GM21825 (cell line): ENCODE results near the gene SCN4A.
"Not testable (repeated sequence)": the region's sequence is repeated elsewhere in the genome, so short reads cannot be mapped to it uniquely, and the experiment has no call there.

Source experiments
- ATAC-seq: cut with Tn5 transposase; IDR thresholded peaks from one replicate; pipeline ENCODE4 v1.9.1; 2021; ENCODE audit warnings: mild to moderate bottlenecking, moderate library complexity; ENCODE audit not compliant: unreplicated experiment

Gene SCN4A

DNA sequence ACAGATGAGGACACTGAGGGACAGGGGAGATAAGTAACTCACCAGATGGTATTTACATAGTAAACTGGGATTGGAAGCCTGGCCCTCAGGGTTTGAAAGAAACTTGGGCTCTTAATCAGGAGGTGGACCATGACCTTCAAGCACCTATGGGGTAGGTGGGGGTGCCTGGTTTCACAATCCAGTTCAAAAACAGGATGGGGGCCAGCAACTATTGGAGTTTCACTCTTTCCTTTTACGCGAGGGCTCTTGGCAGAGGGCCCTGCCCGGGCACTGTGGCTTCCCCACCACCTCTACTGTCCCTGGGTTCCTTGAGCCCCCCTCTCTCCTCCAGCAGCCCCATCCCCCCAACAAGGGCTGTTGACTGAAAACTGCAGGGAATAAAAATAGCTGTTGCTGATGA lies 14.1 kb upstream of the SCN4A start:
- ATAC-seq = no peak

DNA sequence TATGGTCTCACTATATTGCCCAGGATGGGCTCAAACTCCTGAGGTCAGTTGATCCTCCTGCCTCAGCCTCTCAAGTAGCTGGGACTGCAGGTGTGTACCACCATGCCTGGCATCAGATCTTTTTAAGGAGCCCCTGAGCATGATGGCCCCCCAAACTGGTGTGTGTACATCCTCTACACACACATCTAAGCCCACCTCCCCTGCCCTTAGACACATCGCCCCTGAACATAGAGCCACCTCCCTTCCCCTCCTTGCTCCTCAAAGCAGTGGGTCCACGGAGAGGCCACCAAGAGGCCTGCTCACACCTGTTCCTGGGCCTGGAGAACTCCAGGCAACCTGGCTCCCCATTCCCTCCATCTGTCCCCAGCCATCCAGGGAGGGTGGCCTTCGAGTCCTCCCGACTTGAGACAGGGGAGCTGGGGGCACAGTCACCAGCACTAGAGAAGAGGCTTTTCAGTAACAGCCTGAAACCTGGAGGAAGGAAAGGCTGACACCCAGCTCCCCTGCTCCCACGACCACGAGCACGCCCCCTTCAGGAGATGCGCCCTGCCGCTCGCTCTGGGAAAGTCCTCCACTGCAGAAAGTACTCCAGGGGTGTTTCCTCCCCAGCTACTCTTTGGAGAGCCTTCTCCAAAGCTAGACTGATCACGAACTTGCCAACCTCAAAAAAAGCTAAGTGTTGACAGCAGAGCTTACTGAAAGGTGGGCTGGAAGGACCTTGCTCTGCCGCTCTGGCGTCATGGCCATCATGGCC lies 12.8 kb upstream of the SCN4A start:
- no peak for ATAC-seq

DNA sequence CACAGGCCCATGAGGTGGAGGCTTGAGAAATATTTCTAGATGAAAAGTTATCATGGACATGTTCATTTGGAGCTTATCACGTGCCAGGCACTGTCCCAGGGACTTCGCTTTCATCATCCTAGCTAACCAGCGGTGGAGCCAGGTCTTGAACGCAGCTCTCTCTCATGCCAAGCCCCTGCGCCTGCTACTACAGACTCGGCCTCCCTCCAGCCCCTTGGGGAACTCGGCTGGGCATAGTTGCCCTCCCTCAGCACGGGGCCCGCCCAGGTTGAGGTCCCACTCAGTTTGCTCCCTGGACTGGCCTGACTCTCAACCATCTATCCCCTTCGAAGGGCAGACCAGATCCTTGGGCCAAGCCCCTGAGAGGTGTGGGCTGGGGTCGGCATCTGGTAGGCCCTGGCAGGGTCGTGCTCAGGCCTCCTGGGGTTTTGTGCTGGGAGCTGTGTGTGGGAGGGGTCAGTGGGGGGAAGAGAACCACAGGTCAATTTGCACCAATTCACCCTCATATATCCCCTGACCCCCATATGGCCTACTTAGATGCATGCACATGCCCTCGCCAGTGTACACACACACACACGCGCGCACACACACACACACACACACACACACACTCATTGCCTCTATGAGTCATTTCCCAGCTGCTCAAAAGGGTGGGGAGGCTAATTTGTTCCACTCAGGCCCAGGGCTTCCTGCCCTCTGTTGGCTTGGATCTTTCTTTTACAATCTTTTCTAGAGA lies 12.1 kb upstream of the SCN4A start:
- no peak for ATAC-seq

DNA sequence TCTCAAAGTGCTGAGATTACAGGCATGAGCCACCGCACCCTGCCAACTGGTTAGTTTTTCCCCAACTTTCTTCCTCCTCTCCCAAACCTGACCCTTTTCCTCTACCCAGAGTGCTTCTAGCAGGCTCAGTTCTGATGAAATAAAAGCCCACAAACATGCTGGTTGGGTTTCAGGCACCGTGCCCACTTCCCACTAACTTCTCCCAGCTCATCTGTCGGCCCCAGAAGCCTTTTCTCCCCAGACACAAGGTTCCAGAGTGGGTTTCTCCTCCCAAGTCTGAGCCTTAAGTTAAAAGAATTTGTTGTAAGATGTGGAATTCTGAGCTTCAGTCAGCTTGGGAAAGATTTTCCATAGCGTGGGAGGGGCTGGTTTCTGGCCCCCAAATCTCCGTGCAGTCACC lies 11.5 kb upstream of the SCN4A start:
- ATAC-seq = no peak

DNA sequence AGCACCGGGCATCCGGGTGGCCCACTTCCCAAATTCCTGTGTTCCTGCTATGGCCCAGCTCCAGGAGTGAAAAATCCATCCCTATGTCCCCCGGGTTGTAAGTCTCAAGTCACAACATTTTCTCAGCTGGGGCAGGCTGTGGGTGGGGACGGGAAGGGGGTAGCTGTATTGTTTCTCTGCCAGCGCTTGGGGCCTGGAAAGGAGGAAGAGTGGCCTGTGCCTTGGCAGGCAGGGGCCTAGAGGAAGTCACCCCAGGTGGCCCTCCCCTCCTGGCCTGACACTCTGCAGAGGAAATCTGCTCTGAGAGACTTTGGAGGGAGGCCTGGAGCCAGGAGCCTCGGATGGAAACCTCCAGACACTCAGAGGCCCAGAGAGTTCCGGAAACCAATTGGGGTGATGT lies 10.6 kb upstream of the SCN4A start:
- ATAC-seq = no peak

DNA sequence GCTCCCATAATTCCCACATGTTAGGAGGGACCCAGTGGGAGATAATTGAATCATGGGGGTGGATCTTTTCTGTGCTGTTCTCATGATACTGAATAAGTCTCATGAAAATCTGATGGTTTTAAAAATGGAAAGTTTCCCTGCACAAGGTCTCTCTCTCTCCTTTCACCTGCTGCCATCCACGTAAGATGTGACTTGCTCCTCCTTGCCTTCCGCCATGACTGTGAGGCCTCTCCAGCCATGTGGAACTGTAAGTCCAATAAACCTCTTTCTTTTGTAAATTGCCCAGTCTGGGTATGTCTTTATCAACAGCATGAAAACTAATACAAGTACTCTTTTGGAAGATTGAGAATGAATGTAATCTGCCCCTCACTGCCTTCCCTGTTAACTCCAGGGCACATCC lies 9.9 kb upstream of the SCN4A start:
- ATAC-seq = not testable (repeated sequence)

DNA sequence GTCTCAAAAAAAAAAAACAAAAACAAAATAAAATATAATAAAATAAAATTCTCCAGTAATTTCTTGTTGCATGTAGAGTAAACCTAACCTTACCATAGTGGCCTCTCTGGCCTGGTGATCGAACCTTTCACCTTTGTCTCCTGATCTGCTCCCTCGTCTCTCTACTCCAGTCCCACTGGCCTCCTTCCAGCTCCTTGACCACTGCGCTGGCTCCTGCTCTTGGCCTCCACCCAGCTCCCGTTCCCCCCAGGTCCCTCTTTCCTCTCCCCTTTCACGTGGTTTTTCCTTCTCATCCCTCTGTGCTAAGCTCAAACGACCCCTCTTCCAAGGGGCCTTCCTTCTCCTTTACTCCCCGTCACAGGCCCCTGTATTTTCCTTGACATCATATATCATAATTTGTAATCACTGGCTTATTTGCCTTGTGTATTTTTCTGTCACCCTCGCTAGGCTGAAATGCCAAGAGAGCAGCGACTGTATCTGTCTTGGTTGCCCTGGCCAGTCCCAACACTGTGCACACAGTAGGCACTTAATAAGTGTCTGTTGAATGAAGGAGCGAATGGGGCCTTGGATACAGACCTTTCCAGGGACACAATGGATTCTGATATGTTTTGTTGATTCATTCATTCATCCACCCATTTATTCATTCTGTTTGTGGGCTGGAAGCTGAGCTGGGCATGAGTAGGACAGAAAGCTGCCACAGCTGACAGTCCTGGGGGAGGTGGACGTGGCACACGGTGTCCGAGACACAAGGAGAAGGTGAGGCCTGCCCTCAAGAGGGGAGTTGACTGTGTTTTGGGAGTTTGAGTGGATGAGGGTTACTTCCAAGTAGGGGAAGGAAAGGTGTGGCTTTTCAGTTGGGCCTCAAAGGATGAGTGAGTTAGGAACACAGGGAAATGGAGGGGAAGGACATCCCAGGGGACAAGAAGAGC lies 5.8 kb upstream of the SCN4A start:
- ATAC-seq = no peak

DNA sequence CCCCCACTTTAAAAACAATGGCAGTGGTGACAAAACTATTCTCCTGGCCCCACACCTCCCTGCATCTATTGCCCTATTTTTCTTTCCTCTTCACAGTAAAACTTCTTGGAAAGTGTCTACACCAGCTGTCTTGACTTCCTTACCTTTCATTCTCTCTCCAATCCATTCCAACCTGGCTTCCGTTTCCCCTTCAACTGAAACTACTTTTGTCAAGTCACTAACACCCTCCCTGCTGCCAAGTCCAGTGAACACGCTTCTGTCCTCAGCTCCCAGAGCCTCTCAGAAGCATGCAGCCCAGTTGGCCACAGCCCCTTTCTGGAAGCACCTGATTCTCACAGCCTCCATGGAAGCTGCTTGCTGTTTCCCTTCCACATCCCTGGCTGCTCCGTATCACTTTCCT lies 4.0 kb upstream of the SCN4A start:
- ATAC-seq = no peak

DNA sequence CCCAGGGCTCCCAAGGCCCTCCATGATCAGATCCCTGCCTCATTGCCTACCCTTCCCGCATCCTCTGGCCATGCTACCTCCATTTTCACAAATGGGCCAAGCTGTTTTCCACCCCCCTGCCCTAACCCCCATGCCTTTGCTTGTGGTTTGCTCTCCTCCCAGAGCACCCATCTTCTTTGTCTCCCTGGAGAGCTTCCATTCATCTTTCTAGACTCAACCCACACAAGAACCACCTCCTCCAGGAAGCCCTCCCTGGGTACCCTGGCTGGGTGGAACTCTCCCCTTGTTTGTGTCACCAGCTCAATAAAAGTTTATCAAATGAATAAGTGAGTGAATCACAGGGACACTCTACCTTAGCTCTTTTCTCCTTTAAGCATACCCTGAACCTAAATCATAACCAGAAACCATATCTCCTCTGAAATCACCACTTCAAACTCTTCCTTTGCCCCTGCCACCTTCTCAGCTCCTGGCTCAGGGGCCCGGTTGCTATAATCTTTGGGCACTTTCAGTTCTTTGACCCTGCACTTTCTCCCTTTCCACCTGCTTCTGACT lies 2.9 kb upstream of the SCN4A start:
- no peak for ATAC-seq

DNA sequence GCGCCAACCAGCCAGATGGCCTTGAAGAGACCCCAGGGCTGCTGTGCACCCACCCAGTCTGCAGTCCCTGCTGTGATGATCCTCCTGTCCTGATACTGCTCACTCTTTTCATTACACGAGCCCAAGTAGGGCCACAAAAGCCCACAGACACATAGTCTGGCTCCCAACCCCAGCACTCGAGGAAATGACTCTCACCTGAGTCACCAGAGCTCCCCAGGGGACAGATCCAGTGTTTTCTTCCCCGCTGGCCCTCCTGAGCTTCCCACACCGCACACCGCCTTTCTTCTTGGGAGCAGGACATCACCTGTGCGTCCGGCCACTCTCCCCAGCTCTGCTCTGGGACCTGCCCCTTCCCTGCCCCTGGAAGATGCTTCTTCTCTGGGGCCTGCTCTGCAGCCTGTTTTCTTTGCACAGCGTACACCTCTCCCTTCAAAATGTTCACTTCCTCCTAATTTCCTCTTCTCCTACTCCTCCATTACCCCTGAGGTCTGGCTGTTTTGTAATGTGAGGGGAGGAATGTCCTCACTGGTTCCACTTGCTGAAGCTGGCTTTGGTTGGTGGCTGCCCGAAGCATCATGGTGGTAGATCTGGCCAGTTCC lies 2.0 kb upstream of the SCN4A start:
- ATAC-seq = no peak

DNA sequence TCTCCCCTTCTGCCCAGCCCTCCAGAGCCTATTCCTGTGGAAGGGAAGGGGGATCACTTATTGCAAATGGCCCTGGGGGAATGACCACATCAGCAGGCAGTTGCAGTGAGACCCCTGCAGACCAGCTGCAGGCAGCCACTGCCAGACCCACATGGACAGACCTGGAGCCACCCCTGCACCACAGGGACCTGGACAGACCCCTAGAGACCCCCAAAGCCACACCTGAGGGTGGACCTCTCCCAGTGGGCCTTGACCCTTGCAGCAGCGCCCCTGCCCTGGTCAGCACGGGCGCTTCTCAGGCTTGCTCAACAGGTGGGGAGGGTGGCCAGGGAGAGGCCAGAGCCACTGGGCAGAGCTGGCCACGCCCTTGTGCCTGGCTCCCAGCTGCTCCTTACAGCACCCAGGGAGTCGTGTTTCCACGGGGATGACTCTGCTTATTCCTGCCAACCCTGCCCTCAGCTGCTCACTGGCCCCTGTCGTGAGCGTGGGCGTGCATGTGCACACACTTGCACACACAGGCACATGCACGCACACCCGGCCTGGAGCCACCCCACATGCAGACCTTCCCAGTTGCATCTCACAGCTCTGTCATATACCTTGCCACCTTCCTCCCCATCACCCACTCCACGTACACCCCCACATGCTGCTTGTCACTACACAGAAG lies 1.3 kb upstream of the SCN4A start:
- no peak for ATAC-seq

DNA sequence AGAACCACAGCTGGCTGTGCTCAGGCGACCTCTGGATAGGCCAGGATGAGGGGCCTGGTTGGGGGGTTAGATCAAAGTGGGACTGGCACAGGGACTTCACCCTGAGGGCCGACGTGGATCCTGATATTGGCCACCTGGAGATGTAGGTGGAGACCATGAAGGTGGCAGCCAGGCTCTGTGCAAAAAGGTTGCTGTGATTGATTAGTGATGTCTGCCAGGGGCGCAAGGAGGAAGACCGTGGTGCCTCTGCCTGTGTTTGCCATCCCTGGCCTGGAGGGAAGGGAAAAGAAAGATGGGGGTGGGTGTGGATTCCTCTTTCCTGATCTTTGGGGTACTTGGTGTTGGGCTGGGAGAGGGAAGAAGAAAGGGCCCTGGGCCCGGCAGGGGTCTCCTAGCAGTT lies 529 bp upstream of the SCN4A start:
- ATAC-seq = no peak

DNA sequence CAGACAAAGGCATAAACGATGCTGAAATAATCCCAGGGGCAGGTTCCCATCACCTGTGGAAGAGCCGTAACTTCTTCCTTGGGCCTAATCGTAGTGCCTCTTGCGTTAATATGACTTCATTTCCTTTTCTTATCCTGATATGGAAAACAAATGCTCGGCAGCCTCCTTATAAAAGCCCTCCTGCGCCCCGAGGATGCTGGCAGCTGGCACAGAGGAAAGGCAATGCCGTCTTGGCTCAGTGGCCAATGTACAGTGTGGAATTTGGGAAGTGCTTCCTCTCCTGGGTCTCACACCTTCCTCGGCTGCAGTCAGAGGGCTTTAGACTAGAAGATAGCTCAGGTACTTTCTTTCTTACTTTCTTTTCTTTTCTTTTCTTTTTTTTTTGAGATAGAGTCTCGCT lies 3.4 kb downstream of the SCN4A start:
- no peak for ATAC-seq

DNA sequence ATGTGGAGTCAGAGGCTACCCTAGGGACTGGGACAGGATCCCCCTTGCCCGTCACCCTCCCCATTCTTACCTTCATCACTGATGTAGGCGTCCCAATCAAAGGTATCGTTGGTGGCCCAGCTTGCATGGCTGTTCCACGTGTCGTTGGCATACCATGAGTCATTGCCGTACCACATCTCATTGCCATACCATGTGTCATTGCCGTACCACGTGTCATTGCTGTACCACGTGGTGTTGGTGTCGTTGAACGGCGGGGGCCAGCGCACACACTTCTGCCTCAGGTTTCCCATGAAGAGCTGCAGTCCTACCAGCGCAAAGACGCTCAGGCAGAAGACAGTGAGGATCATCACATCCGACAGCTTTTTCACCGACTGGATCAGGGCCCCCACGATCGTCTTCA lies 4.8 kb downstream of the SCN4A start:
- no peak for ATAC-seq

DNA sequence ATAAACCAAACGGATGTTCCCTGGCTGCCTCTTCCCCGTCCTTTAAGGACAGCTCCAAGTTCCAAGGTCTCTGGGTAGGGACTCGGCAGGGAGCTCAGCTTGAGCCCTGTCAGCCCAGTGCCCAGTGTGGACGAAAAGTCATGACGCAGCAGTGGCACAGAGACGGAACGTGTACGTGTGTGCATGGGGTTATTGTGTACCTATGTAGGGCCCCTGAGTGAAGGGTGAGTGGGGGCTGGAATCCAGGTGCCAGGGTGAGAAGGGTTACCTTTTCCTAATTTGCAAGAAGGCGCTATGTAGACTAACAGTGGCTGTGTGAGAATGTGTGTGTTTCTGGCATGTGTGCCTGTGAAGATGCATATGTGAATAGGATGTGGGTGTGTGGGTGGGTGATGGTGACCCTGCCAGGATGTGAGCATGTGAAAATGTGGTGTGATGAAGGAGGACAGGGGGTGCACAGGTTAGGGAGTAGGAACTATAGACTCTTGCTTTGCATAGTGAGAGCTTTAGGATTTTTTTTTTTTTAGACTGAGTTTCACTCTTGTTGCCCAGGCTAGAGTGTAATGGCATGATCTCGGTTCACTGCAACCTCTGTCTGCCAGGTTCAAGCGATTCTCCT lies 6.0 kb downstream of the SCN4A start:
- no peak for ATAC-seq

DNA sequence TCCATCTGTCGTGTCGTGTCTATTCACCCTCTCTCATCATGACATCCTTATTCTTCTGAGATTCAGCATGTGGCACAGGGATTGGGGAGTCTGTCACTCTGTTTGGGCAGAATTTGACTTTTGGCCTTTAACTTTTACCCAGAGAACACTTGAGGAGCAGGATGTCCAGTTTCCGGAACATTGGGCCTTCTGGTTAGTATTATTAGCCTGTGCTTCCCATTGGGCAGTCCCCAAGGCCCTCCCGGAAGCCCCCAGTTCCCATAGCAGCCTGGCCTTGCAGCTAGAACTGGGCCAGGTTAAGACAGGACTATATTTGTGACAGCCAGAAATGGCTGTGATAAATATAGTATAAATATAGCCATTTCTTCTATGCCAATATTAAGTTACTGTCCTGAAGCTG lies 9.6 kb downstream of the SCN4A start:
- ATAC-seq = no peak

DNA sequence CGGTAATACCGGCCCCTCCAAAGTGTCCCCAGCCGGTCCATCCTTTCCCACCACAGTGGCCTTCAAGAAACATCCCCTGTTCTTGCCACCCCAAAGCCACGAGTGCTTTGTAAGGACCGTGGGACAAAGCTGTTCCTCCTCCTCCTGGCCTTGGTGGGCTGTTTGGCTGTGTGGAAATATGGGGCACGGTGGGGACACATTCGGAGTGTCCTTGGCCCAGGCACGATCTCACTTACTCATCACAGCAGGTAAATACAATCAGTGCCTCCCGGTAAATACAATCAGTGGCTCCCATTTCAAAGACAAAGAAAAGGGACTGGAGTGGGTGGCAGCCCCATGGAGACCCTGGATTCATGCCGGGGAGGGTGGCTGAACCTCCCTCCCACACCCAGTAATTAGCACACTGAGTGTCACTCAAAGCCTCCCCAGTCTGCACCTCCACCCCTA lies 10.4 kb downstream of the SCN4A start:
- no peak for ATAC-seq

DNA sequence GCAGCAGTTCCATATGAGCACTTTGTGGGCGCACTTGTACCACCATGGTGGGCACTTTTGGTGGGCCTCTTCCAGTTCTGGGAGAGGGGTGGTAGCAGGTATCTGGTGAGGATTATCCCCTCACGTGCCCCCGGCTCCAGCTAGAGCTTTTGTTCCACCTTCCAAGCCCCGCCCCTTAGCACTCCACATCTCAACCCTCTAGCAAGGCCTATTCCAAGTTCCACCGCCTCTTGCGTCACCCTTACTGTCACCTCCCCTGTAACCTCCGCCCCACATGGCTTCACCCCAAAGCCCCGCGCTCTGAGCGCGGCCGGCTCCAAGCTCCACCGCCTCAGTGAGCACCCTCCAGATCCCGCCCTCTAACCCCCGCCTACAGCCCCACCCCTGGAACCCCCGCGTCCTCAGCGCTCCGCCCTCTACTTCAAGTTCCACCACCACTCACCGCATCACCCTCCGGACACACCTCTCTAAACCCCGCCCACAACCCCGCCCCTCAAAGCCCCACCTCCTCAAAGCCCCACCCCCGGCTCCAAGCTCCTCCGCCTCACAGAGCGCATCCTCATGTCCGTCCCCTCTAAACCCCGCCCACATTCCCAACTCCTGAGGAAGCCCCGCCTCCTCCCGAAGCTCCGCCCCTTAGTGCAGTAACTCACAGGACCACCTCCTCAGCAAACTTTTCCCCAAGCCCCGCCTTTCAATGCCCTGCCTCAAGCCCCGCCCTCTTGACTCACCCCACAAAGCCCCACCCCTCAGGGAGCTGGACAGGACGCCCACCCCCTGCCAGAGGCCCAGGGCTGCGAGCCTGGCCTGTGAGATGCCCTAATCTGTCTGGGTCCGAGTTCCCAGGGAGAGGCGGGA lies 11.1 kb downstream of the SCN4A start:
- ATAC-seq = no peak

DNA sequence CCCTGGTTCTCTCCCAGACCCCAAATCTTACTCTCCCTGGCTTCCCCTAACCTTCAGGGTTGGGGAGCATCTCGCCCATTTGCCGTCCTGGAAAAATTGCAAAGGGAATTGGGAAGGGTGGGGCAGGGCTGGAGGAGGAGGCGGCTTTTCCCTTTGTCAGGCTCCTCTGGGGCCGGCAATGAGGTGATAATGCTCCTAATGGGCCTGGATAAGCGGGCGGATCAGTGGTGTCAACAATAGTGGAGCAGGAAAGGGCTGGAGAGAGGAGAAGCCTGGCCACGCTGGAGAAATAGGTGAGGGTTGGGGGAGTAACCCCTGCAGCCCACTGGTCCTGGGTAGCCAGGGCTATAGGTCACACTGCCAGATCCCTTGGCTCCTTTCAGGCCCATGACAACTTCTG lies 12.3 kb downstream of the SCN4A start:
- ATAC-seq = no peak
